ENCODE results near the gene WRNIP1. TPM values are rescaled to one million over a fixed set of nuclear protein-coding genes. Genes with fewer than 3 reads are reported as not detected.

WRNIP1 gene
- total and polyA plus RNA-seq, 7 experiments from 2014 or later, result 21.8 to 61.8 (median 37.8) TPM

- POLR2A ChIA-PET, result no interaction called here
- no peak overlapping the region for H3K4me3 ChIP-seq (ENCODE audit: low read length)
- DNase-seq (no peak), ATAC-seq (no peak)
- H3K9me3 ChIP-seq (ENCODE audit: control insufficient read depth in 2 of 3, low read length in 3 of 3), result no peaks in the 10 kb centered on the region
- no peaks in the 10 kb centered on the region for H3K9me3 Mint-ChIP-seq
- no peak overlapping the region for H3K4me3 Mint-ChIP-seq
- H3K36me3 ChIP-seq (ENCODE audit: control insufficient read depth in 2 of 3, insufficient read depth in 3 of 3, low read length in 3 of 3), result no peaks in the 10 kb centered on the region
- no peaks in the 10 kb centered on the region for H3K36me3 Mint-ChIP-seq
- H3K27me3 Mint-ChIP-seq, result peaks cover 0 to 25% (median 0%) of the 10 kb centered on the region in 5 donors
- H3K4me1 ChIP-seq (ENCODE audit: control insufficient read depth in 2 of 2, insufficient read depth in 2 of 2, low read length in 2 of 2), result no peaks in the 10 kb centered on the region
- H3K27ac Mint-ChIP-seq, result no peak overlapping the region
- H3K27ac ChIP-seq (ENCODE audit: low read depth, low read length), result no peak overlapping the region
- intact Hi-C loops (cut with micrococcal nuclease), result no loop called here
- no peaks in the 10 kb centered on the region for H3K27me3 ChIP-seq (ENCODE audit: control insufficient read depth in 2 of 2, insufficient read depth in 2 of 2, low read length in 2 of 2)
- peaks cover 0 to 5% (median 0%) of the 10 kb centered on the region in 7 donors for H3K4me1 Mint-ChIP-seq
- CTCF ChIA-PET, result interaction anchor here (0.5 to 1.3 kb wide), 2 partner anchors 10 to 1161 kb away, joined by 3 to 5 read pairs; partner anchors contain the start of gene MYLK4
Measured at GRCh38 chr6:2740581-2740980, 24.6 kb upstream of the WRNIP1 start.

- Histone ChIP-seq H3K4me3 (ENCODE audit: low read length) (no peak overlapping the region), H3K36me3 (ENCODE audit: control insufficient read depth in 2 of 3, insufficient read depth in 3 of 3, low read length in 3 of 3) (no peaks in the 10 kb centered on the region), H3K9me3 (ENCODE audit: control insufficient read depth in 2 of 3, low read length in 3 of 3) (no peaks in the 10 kb centered on the region), H3K27ac (ENCODE audit: low read depth, low read length) (no peak overlapping the region), H3K4me1 (ENCODE audit: control insufficient read depth in 2 of 2, insufficient read depth in 2 of 2, low read length in 2 of 2) (no peaks in the 10 kb centered on the region), H3K27me3 (ENCODE audit: control insufficient read depth in 2 of 2, insufficient read depth in 2 of 2, low read length in 2 of 2) (no peaks in the 10 kb centered on the region)
- H3K9me3 Mint-ChIP-seq, result no peaks in the 10 kb centered on the region
- ATAC-seq (no peak), DNase-seq (no peak)
- CTCF ChIA-PET, result no interaction called here
- H3K4me1 Mint-ChIP-seq, result peaks cover 0 to 5% (median 0%) of the 10 kb centered on the region in 7 donors
- H3K4me3 Mint-ChIP-seq, result no peak overlapping the region
- peaks cover 0 to 27% (median 0%) of the 10 kb centered on the region in 5 donors for H3K27me3 Mint-ChIP-seq
- intact Hi-C loops (cut with micrococcal nuclease), result no loop called here
- no peak overlapping the region for H3K27ac Mint-ChIP-seq
- H3K36me3 Mint-ChIP-seq, result no peaks in the 10 kb centered on the region
- POLR2A ChIA-PET, result no interaction called here
Measured at GRCh38 chr6:2741756-2742155, 23.4 kb upstream of the WRNIP1 start.

- ATAC-seq, result no peak
Measured at GRCh38 chr6:2743280-2744208, 21.6 kb upstream of the WRNIP1 start.

GRCh38 chr6:2744209-2744771, 20.9 kb upstream of the WRNIP1 start:
- H3K27me3 ChIP-seq (ENCODE audit: control insufficient read depth in 2 of 2, insufficient read depth in 2 of 2, low read length in 2 of 2), result no peaks in the 10 kb centered on the region
- H3K4me1 Mint-ChIP-seq, result no peaks in the 10 kb centered on the region
- H3K9me3 ChIP-seq (ENCODE audit: control insufficient read depth in 2 of 3, low read length in 3 of 3), result no peaks in the 10 kb centered on the region
- H3K27ac Mint-ChIP-seq, result no peak overlapping the region
- POLR2A ChIA-PET, result interaction anchor here (1.2 kb wide), 1 partner anchor 319 kb away, joined by 3 read pairs; no protein-coding TSS in a partner anchor
- H3K4me3 ChIP-seq (ENCODE audit: low read length), result no peak overlapping the region
- H3K27me3 Mint-ChIP-seq, result peaks cover 0 to 40% (median 0%) of the 10 kb centered on the region in 5 donors
- no peaks in the 10 kb centered on the region for H3K36me3 Mint-ChIP-seq
- no peaks in the 10 kb centered on the region for H3K9me3 Mint-ChIP-seq
- H3K4me1 ChIP-seq (ENCODE audit: control insufficient read depth in 2 of 2, insufficient read depth in 2 of 2, low read length in 2 of 2), result no peaks in the 10 kb centered on the region
- no peak for ATAC-seq
- intact Hi-C loops (cut with micrococcal nuclease), result no loop called here
- no peak for DNase-seq
- H3K4me3 Mint-ChIP-seq, result no peak overlapping the region
- H3K27ac ChIP-seq (ENCODE audit: low read depth, low read length), result no peak overlapping the region
- no peaks in the 10 kb centered on the region for H3K36me3 ChIP-seq (ENCODE audit: control insufficient read depth in 2 of 3, insufficient read depth in 3 of 3, low read length in 3 of 3)
- CTCF ChIA-PET, result no interaction called here

More at GRCh38 chr6:2743280-2744208, 21.6 kb upstream of the WRNIP1 start:
- POLR2A ChIA-PET, result interaction anchor here (1.2 kb wide), 1 partner anchor 320 kb away, joined by 3 read pairs; no protein-coding TSS in a partner anchor
- intact Hi-C loops (cut with micrococcal nuclease), result no loop called here
- no peak overlapping the region for H3K4me3 Mint-ChIP-seq
- H3K36me3 ChIP-seq (ENCODE audit: control insufficient read depth in 2 of 3, insufficient read depth in 3 of 3, low read length in 3 of 3), result no peaks in the 10 kb centered on the region
- H3K4me1 ChIP-seq (ENCODE audit: control insufficient read depth in 2 of 2, insufficient read depth in 2 of 2, low read length in 2 of 2), result no peaks in the 10 kb centered on the region
- no peaks in the 10 kb centered on the region for H3K9me3 ChIP-seq (ENCODE audit: control insufficient read depth in 2 of 3, low read length in 3 of 3)
- H3K4me3 ChIP-seq (ENCODE audit: low read length), result no peak overlapping the region
- no peaks in the 10 kb centered on the region for H3K36me3 Mint-ChIP-seq
- CTCF ChIA-PET, result no interaction called here
- peaks cover 0 to under 1% (median 0%) of the 10 kb centered on the region in 7 donors for H3K4me1 Mint-ChIP-seq
- DNase-seq, result no peak
- no peak overlapping the region for H3K27ac Mint-ChIP-seq
- no peaks in the 10 kb centered on the region for H3K9me3 Mint-ChIP-seq
- no peak overlapping the region for H3K27ac ChIP-seq (ENCODE audit: low read depth, low read length)
- peaks cover 0 to 33% (median 0%) of the 10 kb centered on the region in 5 donors for H3K27me3 Mint-ChIP-seq
- H3K27me3 ChIP-seq (ENCODE audit: control insufficient read depth in 2 of 2, insufficient read depth in 2 of 2, low read length in 2 of 2), result no peaks in the 10 kb centered on the region

- DNase-seq, result no peak
- H3K27ac ChIP-seq (ENCODE audit: low read depth, low read length), result no peak overlapping the region
- ChIA-PET CTCF (no interaction called here), POLR2A (no interaction called here)
- H3K4me3 ChIP-seq (ENCODE audit: low read length), result no peak overlapping the region
- H3K36me3 ChIP-seq (ENCODE audit: control insufficient read depth in 2 of 3, insufficient read depth in 3 of 3, low read length in 3 of 3), result no peaks in the 10 kb centered on the region
- H3K27me3 ChIP-seq (ENCODE audit: control insufficient read depth in 2 of 2, insufficient read depth in 2 of 2, low read length in 2 of 2), result no peaks in the 10 kb centered on the region
- no peaks in the 10 kb centered on the region for H3K4me1 ChIP-seq (ENCODE audit: control insufficient read depth in 2 of 2, insufficient read depth in 2 of 2, low read length in 2 of 2)
- Mint-ChIP-seq H3K27ac (no peak overlapping the region), H3K36me3 (no peaks in the 10 kb centered on the region), H3K27me3 (peaks cover 0 to 44% (median 0%) of the 10 kb centered on the region in 5 donors), H3K4me1 (peaks cover 0 to 2% (median 1%) of the 10 kb centered on the region in 7 donors), H3K9me3 (no peaks in the 10 kb centered on the region), H3K4me3 (no peak overlapping the region)
- no peaks in the 10 kb centered on the region for H3K9me3 ChIP-seq (ENCODE audit: control insufficient read depth in 2 of 3, low read length in 3 of 3)
- intact Hi-C loops (cut with micrococcal nuclease), result no loop called here
- ATAC-seq, result no peak
Measured at GRCh38 chr6:2744778-2745177, 20.4 kb upstream of the WRNIP1 start.

- Mint-ChIP-seq H3K36me3 (no peaks in the 10 kb centered on the region), H3K9me3 (no peaks in the 10 kb centered on the region), H3K4me3 (no peak overlapping the region), H3K27ac (no peak overlapping the region), H3K27me3 (peaks cover 0 to 49% (median 3%) of the 10 kb centered on the region in 5 donors), H3K4me1 (peaks cover 0 to 6% (median 3%) of the 10 kb centered on the region in 7 donors)
- DNase-seq, result no peak
- H3K27me3 ChIP-seq (ENCODE audit: control insufficient read depth in 2 of 2, insufficient read depth in 2 of 2, low read length in 2 of 2), result no peaks in the 10 kb centered on the region
- ChIA-PET CTCF (no interaction called here), POLR2A (no interaction called here)
- intact Hi-C loops (cut with micrococcal nuclease), result no loop called here
- no peak overlapping the region for H3K27ac ChIP-seq (ENCODE audit: low read depth, low read length)
- ATAC-seq, result no peak
- H3K36me3 ChIP-seq (ENCODE audit: control insufficient read depth in 2 of 3, insufficient read depth in 3 of 3, low read length in 3 of 3), result no peaks in the 10 kb centered on the region
- no peaks in the 10 kb centered on the region for H3K9me3 ChIP-seq (ENCODE audit: control insufficient read depth in 2 of 3, low read length in 3 of 3)
- H3K4me1 ChIP-seq (ENCODE audit: control insufficient read depth in 2 of 2, insufficient read depth in 2 of 2, low read length in 2 of 2), result no peaks in the 10 kb centered on the region
- no peak overlapping the region for H3K4me3 ChIP-seq (ENCODE audit: low read length)
Measured at GRCh38 chr6:2745246-2745645, 19.9 kb upstream of the WRNIP1 start.

Measured in naive thymus-derived CD4-positive, alpha-beta T cell (primary cell).